ENCODE results near the gene RAPH1.
"Not testable (repeated sequence)": the region's sequence is repeated elsewhere in the genome, so short reads cannot be mapped to it uniquely, and the experiment has no call there.

- not testable (repeated sequence) for TF ChIP-seq CTCF (conservative IDR thresholded peaks at IDR 0.05; ENCODE audit: low read depth, low read length); EZH2 (IDR thresholded peaks at IDR 0.05; ENCODE audit: borderline replicate concordance, low read depth, low read length, poor library complexity, severe bottlenecking)
Observed at GRCh38 chr2:203513268-203513667, 21.8 kb downstream of the RAPH1 start.
